Breast epithelium (tissue), 3 donors: ENCODE measurements around the gene TNS2.

ENCODE experiments used
- POLR2A ChIP-seq: fragments of 450-650 bp; IDR thresholded peaks from one replicate; pipeline ENCODE4 v1.6.1; 2016; ENCODE audit warnings: antibody characterized with exemption, mild to moderate bottlenecking, moderate library complexity
- TF ChIP-seq, protein P1 (sequence below), 3 donors: fragments of 450-650 bp; IDR thresholded peaks; one replicate each; pipeline ENCODE4 v1.5.1; 2016 to 2017; ENCODE audit warnings: antibody characterized with exemption in 3 of 3, mild to moderate bottlenecking in 3 of 3, moderate library complexity in 3 of 3

DNA sequence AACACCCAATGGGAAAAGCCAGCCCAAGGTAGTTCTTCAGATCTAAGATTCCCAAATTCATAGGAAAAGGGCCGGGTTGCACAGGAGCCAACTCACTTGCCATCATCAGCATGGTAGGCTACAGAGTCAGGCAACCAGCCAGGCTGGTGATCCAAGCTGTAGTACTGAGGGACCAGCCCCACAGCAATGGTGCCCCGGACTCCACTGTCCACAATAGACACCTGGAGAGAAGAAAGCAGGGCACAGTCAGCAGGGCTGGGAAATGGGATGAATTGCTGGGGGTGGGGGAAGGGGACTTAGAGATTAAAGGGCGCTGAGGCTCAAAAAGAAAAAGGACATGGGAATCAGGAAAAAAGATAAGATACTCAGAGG is 25.1 kb downstream of the TNS2 start:
- TF ChIP-seq, protein P1, sequence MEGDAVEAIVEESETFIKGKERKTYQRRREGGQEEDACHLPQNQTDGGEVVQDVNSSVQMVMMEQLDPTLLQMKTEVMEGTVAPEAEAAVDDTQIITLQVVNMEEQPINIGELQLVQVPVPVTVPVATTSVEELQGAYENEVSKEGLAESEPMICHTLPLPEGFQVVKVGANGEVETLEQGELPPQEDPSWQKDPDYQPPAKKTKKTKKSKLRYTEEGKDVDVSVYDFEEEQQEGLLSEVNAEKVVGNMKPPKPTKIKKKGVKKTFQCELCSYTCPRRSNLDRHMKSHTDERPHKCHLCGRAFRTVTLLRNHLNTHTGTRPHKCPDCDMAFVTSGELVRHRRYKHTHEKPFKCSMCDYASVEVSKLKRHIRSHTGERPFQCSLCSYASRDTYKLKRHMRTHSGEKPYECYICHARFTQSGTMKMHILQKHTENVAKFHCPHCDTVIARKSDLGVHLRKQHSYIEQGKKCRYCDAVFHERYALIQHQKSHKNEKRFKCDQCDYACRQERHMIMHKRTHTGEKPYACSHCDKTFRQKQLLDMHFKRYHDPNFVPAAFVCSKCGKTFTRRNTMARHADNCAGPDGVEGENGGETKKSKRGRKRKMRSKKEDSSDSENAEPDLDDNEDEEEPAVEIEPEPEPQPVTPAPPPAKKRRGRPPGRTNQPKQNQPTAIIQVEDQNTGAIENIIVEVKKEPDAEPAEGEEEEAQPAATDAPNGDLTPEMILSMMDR (IDR thresholded peaks at IDR 0.05) = no peak
- no peak for TF ChIP-seq POLR2A
